HG02759 (cell line): ENCODE measurements around the gene FKBP8.

Experiments
- ATAC-seq: cut with Tn5 transposase; IDR thresholded peaks from one replicate; pipeline ENCODE4 v1.9.1; 2021; ENCODE audit warnings: mild to moderate bottlenecking, moderate library complexity; ENCODE audit not compliant: unreplicated experiment

Gene FKBP8

GRCh38 chr19:18503337-18503970, 39.9 kb downstream of the FKBP8 start:
- ATAC-seq = no peak

- no peak for ATAC-seq
These were observed 40.6 kb downstream of the FKBP8 start for GRCh38 chr19:18502638-18503294.

- no peak for ATAC-seq
These were observed 41.1 kb downstream of the FKBP8 start for GRCh38 chr19:18502246-18502637.

GRCh38 chr19:18501832-18502231, 41.5 kb downstream of the FKBP8 start:
- ATAC-seq = no peak

- no peak for ATAC-seq
These were observed 42.0 kb downstream of the FKBP8 start for GRCh38 chr19:18501351-18501750.

GRCh38 chr19:18500799-18501198, 42.6 kb downstream of the FKBP8 start:
- no peak for ATAC-seq

- no peak for ATAC-seq
These were observed 43.0 kb downstream of the FKBP8 start for GRCh38 chr19:18500376-18500775.

- ATAC-seq = no peak
These were observed 44.2 kb downstream of the FKBP8 start for GRCh38 chr19:18499055-18499775.

GRCh38 chr19:18496980-18497256, 46.5 kb downstream of the FKBP8 start:
- ATAC-seq = no peak

GRCh38 chr19:18496167-18496979, 47.0 kb downstream of the FKBP8 start:
- ATAC-seq = no peak

- ATAC-seq = no peak
These were observed 48.0 kb downstream of the FKBP8 start for GRCh38 chr19:18495204-18495911.

- ATAC-seq = no peak
These were observed 49.1 kb downstream of the FKBP8 start for GRCh38 chr19:18494267-18494607.

GRCh38 chr19:18493440-18494266, 49.7 kb downstream of the FKBP8 start:
- ATAC-seq = no peak

- no peak for ATAC-seq
These were observed 51.1 kb downstream of the FKBP8 start for GRCh38 chr19:18491995-18492953.

GRCh38 chr19:18490728-18491127, 52.6 kb downstream of the FKBP8 start:
- ATAC-seq = no peak

- ATAC-seq = no peak
These were observed 53.7 kb downstream of the FKBP8 start for GRCh38 chr19:18489627-18490184.

GRCh38 chr19:18488838-18489626, 54.3 kb downstream of the FKBP8 start:
- ATAC-seq = no peak

- no peak for ATAC-seq
These were observed 55.0 kb downstream of the FKBP8 start for GRCh38 chr19:18488403-18488723.
